CD4-positive, CD25-positive, alpha-beta regulatory T cell (primary cell): ENCODE results near the gene ZNF174. TPM values are rescaled to one million over a fixed set of nuclear protein-coding genes. Genes with fewer than 3 reads are reported as not detected.

Experiments
- ATAC-seq, 2 donors: fragments of 150-1000 bp; cut with Tn5 transposase; one replicate each; pipeline ENCODE4 v1.10.0; 2021; ENCODE audit warnings: low read depth in 2 of 2, moderate number of reproducible peaks in 2 of 2, moderate library complexity in 1 of 2
- DNase-seq, 3 donors: peaks; one replicate each; pipeline versions ENCODE4 v3.0.0 to v3.0.0-alpha.2; 2012 to 2022; ENCODE audit warnings: mixed read lengths in 1 of 3
- H3K27ac ChIP-seq: one replicate; pipeline ENCODE4 v1.7.0; 2013; ENCODE audit warnings: mild to moderate bottlenecking, low read length; ENCODE audit not compliant: insufficient read depth, poor library complexity, severe bottlenecking
- H3K27me3 ChIP-seq: one replicate; pipeline ENCODE4 v1.7.0; 2013; ENCODE audit warnings: low read length; ENCODE audit not compliant: control insufficient read depth, insufficient read depth
- H3K36me3 ChIP-seq: one replicate; pipeline ENCODE4 v1.7.0; 2013; ENCODE audit warnings: mild to moderate bottlenecking, low read length, moderate library complexity; ENCODE audit not compliant: control insufficient read depth, insufficient read depth
- H3K4me1 ChIP-seq: 2 replicates; pipeline ENCODE4 v1.7.0; 2013; ENCODE audit warnings: mild to moderate bottlenecking, low read length; ENCODE audit not compliant: insufficient read depth, control insufficient read depth, poor library complexity, severe bottlenecking
- H3K4me3 ChIP-seq: one replicate; pipeline ENCODE4 v1.7.0; 2013; ENCODE audit warnings: low read depth, mild to moderate bottlenecking, low read length, moderate library complexity
- H3K9me3 ChIP-seq, 2 experiments: 1 replicate in 1 of 2; 2 replicates in 1 of 2; pipeline ENCODE4 v1.7.0; 2013; ENCODE audit warnings: low read length in 2 of 2, mild to moderate bottlenecking in 1 of 2, moderate library complexity in 1 of 2; ENCODE audit not compliant: control insufficient read depth in 2 of 2
- H3K27ac Mint-ChIP-seq, 3 donors: one replicate each; pipeline ENCODE4 v1.8.0; 2020 to 2022; ENCODE audit warnings: mild to moderate bottlenecking in 3 of 3, mixed read lengths in 3 of 3, moderate library complexity in 2 of 3
- H3K27me3 Mint-ChIP-seq: one replicate; pipeline ENCODE4 v1.8.0; 2022; ENCODE audit warnings: mild to moderate bottlenecking, mixed read lengths
- H3K36me3 Mint-ChIP-seq: one replicate; pipeline ENCODE4 v1.8.0; 2020; ENCODE audit warnings: mixed read lengths
- H3K4me1 Mint-ChIP-seq, 4 donors: one replicate each; pipeline ENCODE4 v1.8.0; 2020 to 2022; ENCODE audit warnings: mixed read lengths in 4 of 4, mild to moderate bottlenecking in 1 of 4
- H3K4me3 Mint-ChIP-seq, 4 donors: one replicate each; pipeline ENCODE4 v1.8.0; 2020 to 2022; ENCODE audit warnings: mild to moderate bottlenecking in 4 of 4, mixed read lengths in 4 of 4, moderate library complexity in 3 of 4
- H3K9me3 Mint-ChIP-seq, 7 donors: one replicate each; pipeline ENCODE4 v1.8.0; 2020 to 2022; ENCODE audit warnings: mixed read lengths in 7 of 7, mild to moderate bottlenecking in 3 of 7, moderate library complexity in 2 of 7
- polyA plus RNA-seq, 4 donors: library from polyadenylated mRNA; unstranded; fragments of 300-500 nt; fragmentation: Illumina TruSeq; gene quantifications; one replicate each; pipeline ENCODE4 v1.2.3, GENCODE V29; 2021
- total RNA-seq: library from RNA; stranded (reverse); gene quantifications from one replicate; pipeline ENCODE4 v1.2.3, GENCODE V29; 2022

Gene ZNF174
- total and polyA plus RNA-seq, 5 donors from 2014 or later = 5.4 to 18.4 (median 14.6) TPM

DNA sequence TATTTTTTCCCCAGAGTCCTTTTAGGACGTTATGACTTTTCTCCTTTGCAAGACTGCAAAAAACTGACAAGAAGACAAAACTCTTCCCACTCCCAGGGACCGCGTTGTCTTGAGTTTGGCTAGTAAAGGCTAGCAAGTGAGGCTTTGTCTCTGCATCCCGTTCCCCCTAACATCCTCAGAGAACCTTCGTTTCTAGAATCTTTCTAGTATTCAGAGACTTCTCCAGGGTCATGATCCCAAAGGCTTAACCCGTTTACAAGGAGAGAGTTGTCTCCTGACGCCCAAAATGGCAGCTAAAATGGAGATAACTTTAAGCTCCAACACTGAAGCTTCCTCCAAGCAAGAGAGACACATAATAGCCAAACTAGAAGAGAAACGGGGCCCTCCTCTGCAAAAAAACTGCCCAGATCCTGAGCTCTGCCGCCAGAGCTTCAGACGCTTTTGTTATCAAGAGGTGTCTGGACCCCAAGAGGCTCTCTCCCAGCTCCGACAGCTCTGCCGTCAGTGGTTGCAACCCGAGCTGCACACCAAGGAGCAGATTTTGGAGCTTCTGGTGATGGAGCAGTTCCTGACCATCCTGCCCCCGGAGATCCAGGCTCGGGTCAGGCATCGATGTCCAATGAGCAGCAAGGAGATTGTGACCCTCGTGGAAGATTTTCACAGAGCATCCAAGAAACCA, 843 bp downstream of the ZNF174 start:
- Mint-ChIP-seq H3K4me1 (peaks cover 5 to 60% (median 29%) of the 10 kb centered on the region in 4 donors), H3K36me3 (peaks cover 46% of the 10 kb centered on the region), H3K27ac (peak overlapping the region; percentile 71 to 83 (median 82)), H3K9me3 (peaks cover 0 to 29% (median 14%) of the 10 kb centered on the region in 7 donors), H3K4me3 (peak overlapping the region; percentile 93 to 96 (median 94)), H3K27me3 (no peaks in the 10 kb centered on the region)
- peak overlapping the region; percentile 85 for H3K27ac ChIP-seq
- peaks cover 24% of the 10 kb centered on the region for H3K4me1 ChIP-seq
- no peaks in the 10 kb centered on the region for H3K27me3 ChIP-seq
- H3K36me3 ChIP-seq = peaks cover 48% of the 10 kb centered on the region
- DNase-seq (no peak), ATAC-seq (no peak)
- H3K9me3 ChIP-seq = peaks cover 38 to 41% of the 10 kb centered on the region in 2 experiments
- H3K4me3 ChIP-seq = peak overlapping the region; percentile 92

DNA sequence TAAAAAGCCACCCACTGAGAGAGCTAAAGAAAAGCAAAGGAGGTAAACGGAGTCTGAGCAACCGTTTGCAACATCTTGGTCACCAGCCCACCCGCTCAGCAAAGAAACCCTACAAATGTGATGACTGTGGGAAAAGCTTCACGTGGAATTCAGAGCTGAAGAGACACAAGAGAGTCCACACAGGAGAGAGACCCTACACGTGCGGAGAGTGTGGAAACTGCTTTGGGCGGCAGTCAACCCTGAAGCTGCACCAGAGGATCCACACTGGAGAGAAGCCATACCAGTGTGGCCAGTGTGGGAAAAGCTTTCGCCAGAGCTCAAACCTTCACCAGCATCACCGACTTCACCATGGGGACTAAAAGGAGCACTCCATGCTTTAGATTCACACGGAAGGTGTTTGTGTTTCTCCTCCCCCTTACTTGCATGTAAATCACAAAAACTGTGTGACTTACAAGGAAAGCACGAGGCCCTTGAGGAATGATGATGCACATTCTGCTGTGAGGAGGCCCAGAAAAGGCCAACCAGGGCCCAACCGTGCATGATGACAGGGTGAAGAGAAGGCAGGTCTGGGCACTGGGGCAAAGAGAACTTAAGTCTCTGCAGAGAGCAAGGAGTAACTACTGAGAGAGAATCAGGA, 7.7 kb downstream of the ZNF174 start:
- H3K9me3 Mint-ChIP-seq = peaks cover 3 to 74% (median 20%) of the 10 kb centered on the region in 7 donors
- H3K36me3 Mint-ChIP-seq = peaks cover 44% of the 10 kb centered on the region
- H3K27ac Mint-ChIP-seq = no peak overlapping the region
- Histone ChIP-seq H3K4me3 (no peak overlapping the region), H3K36me3 (peaks cover 49% of the 10 kb centered on the region), H3K27me3 (no peaks in the 10 kb centered on the region), H3K27ac (no peak overlapping the region), H3K9me3 (peaks cover 77 to 93% of the 10 kb centered on the region in 2 experiments), H3K4me1 (no peaks in the 10 kb centered on the region)
- H3K27me3 Mint-ChIP-seq = no peaks in the 10 kb centered on the region
- DNase-seq (no peak), ATAC-seq (no peak)
- H3K4me1 Mint-ChIP-seq = peaks cover 0 to 13% (median 2%) of the 10 kb centered on the region in 4 donors
- H3K4me3 Mint-ChIP-seq = peak overlapping the region in 1 of 4 donors; percentile 85

DNA sequence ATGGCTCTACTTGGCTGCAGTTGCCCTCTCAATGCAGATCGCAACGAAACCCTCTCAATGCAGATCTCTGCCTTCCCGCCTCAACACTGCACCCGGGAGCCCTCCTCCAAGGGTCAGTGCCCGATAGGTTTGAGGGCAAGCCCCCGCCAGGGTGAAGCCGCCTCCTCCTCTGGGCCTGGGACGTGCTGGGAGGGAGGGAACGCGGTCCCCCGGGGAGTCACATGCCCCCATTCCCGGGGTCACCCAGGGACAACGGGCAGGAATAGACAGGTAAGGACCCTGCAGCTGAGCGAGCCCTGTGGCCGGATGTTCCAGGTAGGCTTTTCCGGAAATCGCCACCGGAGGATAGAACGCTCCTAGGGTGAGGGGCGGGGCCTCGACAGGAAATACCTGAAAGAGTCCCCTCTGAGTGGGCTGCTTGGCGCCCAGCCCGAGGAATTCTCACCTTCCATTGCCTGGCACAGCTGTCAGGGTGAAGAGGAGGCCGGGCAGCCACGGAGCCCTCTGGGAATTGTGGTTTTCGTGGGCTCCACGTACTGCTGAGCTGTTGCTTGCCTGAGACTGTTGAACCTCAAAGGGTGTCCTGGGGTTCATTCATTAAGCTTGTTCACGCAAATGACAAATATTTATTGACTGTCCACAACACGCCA, 12.8 kb downstream of the ZNF174 start:
- Histone ChIP-seq H3K4me3 (no peak overlapping the region), H3K27me3 (no peaks in the 10 kb centered on the region), H3K36me3 (no peaks in the 10 kb centered on the region), H3K9me3 (peaks cover 36 to 56% of the 10 kb centered on the region in 2 experiments), H3K4me1 (no peaks in the 10 kb centered on the region), H3K27ac (no peak overlapping the region)
- Mint-ChIP-seq H3K27me3 (peaks cover 4% of the 10 kb centered on the region), H3K4me1 (no peaks in the 10 kb centered on the region), H3K4me3 (no peak overlapping the region), H3K9me3 (peaks cover 4 to 63% (median 25%) of the 10 kb centered on the region in 7 donors), H3K27ac (no peak overlapping the region), H3K36me3 (peaks cover 4% of the 10 kb centered on the region)
- no peak for DNase-seq
- no peak for ATAC-seq

DNA sequence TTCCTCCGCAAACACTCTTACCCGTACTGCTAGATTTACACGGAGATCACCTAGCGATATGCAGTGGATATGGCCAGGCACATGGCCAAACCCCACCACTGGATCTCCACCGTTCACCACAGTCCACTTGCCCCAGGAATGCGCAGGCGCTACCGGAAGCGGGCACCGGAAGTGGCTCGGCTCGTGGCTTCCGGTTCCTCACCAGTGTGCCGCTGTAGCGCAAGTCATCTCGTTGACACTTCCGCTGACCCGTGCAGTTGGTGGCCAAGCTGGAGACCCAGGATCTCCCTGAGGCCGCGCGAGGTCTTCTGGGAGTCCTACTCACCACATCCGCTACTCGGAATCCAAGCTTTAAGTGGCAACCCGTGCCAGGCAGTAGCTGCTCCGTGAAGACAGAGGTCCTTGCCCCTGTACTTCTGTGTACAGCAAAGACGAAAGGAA, 30.8 kb downstream of the ZNF174 start:
- H3K4me1 Mint-ChIP-seq = peaks cover 9 to 32% (median 19%) of the 10 kb centered on the region in 4 donors
- ATAC-seq (peak; percentile 70 to 76), DNase-seq (peak; percentile 6 to 79 (median 58))
- Histone ChIP-seq H3K9me3 (peaks cover 0 to 5% of the 10 kb centered on the region in 2 experiments), H3K4me1 (no peaks in the 10 kb centered on the region), H3K27me3 (no peaks in the 10 kb centered on the region), H3K27ac (no peak overlapping the region), H3K36me3 (peaks cover 11% of the 10 kb centered on the region), H3K4me3 (peak overlapping the region; percentile 51)
- H3K27me3 Mint-ChIP-seq = peaks cover 10% of the 10 kb centered on the region
- H3K36me3 Mint-ChIP-seq = peaks cover 9% of the 10 kb centered on the region
- H3K4me3 Mint-ChIP-seq = peak overlapping the region in 3 of 4 donors; percentile 42 to 73 (median 63)
- H3K27ac Mint-ChIP-seq = peak overlapping the region in 2 of 3 donors; percentile 8 to 90
- H3K9me3 Mint-ChIP-seq = peaks cover 0 to 10% (median 3%) of the 10 kb centered on the region in 7 donors

DNA sequence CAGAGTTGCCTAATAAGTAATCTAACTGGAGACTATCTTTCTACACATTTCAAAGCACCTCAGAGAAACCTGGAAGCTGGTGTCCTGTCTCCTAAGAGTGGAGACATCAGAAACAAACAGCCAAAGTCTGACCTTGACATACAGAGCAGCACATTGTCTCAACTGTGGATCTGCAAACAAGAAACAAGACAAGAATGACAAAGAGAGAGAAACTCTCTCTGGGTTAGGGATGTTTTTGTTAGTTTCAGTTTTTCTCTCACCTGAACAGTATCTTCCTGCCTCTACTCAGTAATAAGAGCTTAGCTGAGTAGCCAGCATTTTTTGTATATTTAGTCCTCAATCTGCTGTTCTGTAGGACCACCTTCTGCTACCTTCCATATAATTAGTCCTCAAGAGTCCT, 33.4 kb downstream of the ZNF174 start:
- Mint-ChIP-seq H3K27ac (no peak overlapping the region), H3K9me3 (peaks cover 0 to 13% (median 3%) of the 10 kb centered on the region in 7 donors), H3K4me1 (peaks cover 9 to 34% (median 19%) of the 10 kb centered on the region in 4 donors), H3K27me3 (peaks cover 10% of the 10 kb centered on the region), H3K36me3 (peaks cover 18% of the 10 kb centered on the region), H3K4me3 (no peak overlapping the region)
- Histone ChIP-seq H3K36me3 (peaks cover 23% of the 10 kb centered on the region), H3K4me1 (no peaks in the 10 kb centered on the region), H3K27ac (no peak overlapping the region), H3K27me3 (no peaks in the 10 kb centered on the region), H3K4me3 (no peak overlapping the region), H3K9me3 (peaks cover 2 to 9% of the 10 kb centered on the region in 2 experiments)
- ATAC-seq (no peak), DNase-seq (no peak)

- H3K27ac ChIP-seq = no peak overlapping the region
- peaks cover 0 to 14% (median 5%) of the 10 kb centered on the region in 7 donors for H3K9me3 Mint-ChIP-seq
- peaks cover 28% of the 10 kb centered on the region for H3K36me3 Mint-ChIP-seq
- H3K4me3 Mint-ChIP-seq = peak overlapping the region in 2 of 4 donors; percentile 15 to 25
- H3K4me3 ChIP-seq = no peak overlapping the region
- no peaks in the 10 kb centered on the region for H3K27me3 ChIP-seq
- peaks cover 35% of the 10 kb centered on the region for H3K36me3 ChIP-seq
- peaks cover 7% of the 10 kb centered on the region for H3K4me1 ChIP-seq
- DNase-seq (no peak), ATAC-seq (no peak)
- peaks cover 7 to 9% of the 10 kb centered on the region in 2 experiments for H3K9me3 ChIP-seq
- peaks cover 7 to 38% (median 19%) of the 10 kb centered on the region in 4 donors for H3K4me1 Mint-ChIP-seq
- no peaks in the 10 kb centered on the region for H3K27me3 Mint-ChIP-seq
- no peak overlapping the region for H3K27ac Mint-ChIP-seq
These were observed 38.6 kb downstream of the ZNF174 start for GRCh38 chr16:3439637-3440036.

GRCh38 chr16:3443108-3444031, 42.4 kb downstream of the ZNF174 start, which contains the start of the genes NAA60 and ZNF597:
Gene NAA60, plus strand, starts transcription at chr16:3443680. Its CDS starts 32,548 bp downstream, at chr16:3476228.
Gene ZNF597, minus strand, starts transcription at chr16:3443504. Its CDS starts 351 bp downstream, at chr16:3443153.
- H3K36me3 Mint-ChIP-seq = peaks cover 23% of the 10 kb centered on the region
- ATAC-seq = peak; percentile 96 to 97
- DNase-seq = peak; percentile 76 to 90 (median 79)
- peaks cover 26% of the 10 kb centered on the region for H3K36me3 ChIP-seq
- peaks cover 7 to 9% of the 10 kb centered on the region in 2 experiments for H3K9me3 ChIP-seq
- peaks cover 0 to 14% (median 5%) of the 10 kb centered on the region in 7 donors for H3K9me3 Mint-ChIP-seq
- peak within 1 kb of the TSS; percentile 77 for H3K4me3 ChIP-seq
- peak within 1 kb of the TSS; percentile 94 to 98 (median 97) for H3K27ac Mint-ChIP-seq
- H3K4me1 ChIP-seq = peaks cover 11% of the 10 kb centered on the region
- H3K4me3 Mint-ChIP-seq = peak within 1 kb of the TSS; percentile 93 to 100 (median 99)
- H3K27me3 Mint-ChIP-seq = no peaks in the 10 kb centered on the region
- no peaks in the 10 kb centered on the region for H3K27me3 ChIP-seq
- H3K4me1 Mint-ChIP-seq = peaks cover 12 to 40% (median 22%) of the 10 kb centered on the region in 4 donors
- peak within 1 kb of the TSS; percentile 84 for H3K27ac ChIP-seq
